ENCODE data around the gene LENG9. TPM values are rescaled to one million over a fixed set of nuclear protein-coding genes. Genes with fewer than 3 reads are reported as not detected.

The LENG9 gene
- total and polyA plus RNA-seq, 4 donors, result 1.8 to 13.8 (median 8.2) TPM

- Histone ChIP-seq H3K27me3 (ENCODE audit: control insufficient read depth in 3 of 3, insufficient read depth in 3 of 3, low read length in 2 of 3) (peaks cover 0 to 2% (median 0%) of the 10 kb centered on the region in 3 donors), H3K9ac (ENCODE audit: insufficient read depth in 1 of 2, low read length in 2 of 2) (no peak overlapping the region), H3K4me1 (ENCODE audit: control insufficient read depth in 5 of 5, insufficient read depth in 5 of 5, low read length in 5 of 5) (peaks cover 0 to 2% (median 0%) of the 10 kb centered on the region in 5 donors), H3K9me3 (ENCODE audit: control insufficient read depth in 4 of 4, insufficient read depth in 3 of 4, low read length in 3 of 4) (no peaks in the 10 kb centered on the region), H3K36me3 (ENCODE audit: control insufficient read depth in 4 of 4, insufficient read depth in 4 of 4, low read length in 4 of 4) (no peaks in the 10 kb centered on the region), H3K27ac (ENCODE audit: low read depth in 1 of 2, low read length in 1 of 2) (no peak overlapping the region), H3K4me3 (no peak overlapping the region)
- 12 to 14% methylated on average over 16 of the region's 16 CpGs for WGBS, 2 donors
- TF ChIP-seq CTCF (IDR thresholded peaks at IDR 0.05; ENCODE audit: control extremely low read depth, extremely low read depth), result peak; percentile 40
- no peak for ATAC-seq (ENCODE audit: insufficient read depth, low FRiP score)
- peak; percentile 59 to 75 (median 63) for DNase-seq
Measured at GRCh38 chr19:54481326-54481930, 17.9 kb upstream of the LENG9 start.

- Histone ChIP-seq H3K27me3 (ENCODE audit: control insufficient read depth in 3 of 3, insufficient read depth in 3 of 3, low read length in 2 of 3) (peaks cover 0 to 2% (median 0%) of the 10 kb centered on the region in 3 donors), H3K27ac (ENCODE audit: low read depth in 1 of 2, low read length in 1 of 2) (no peak overlapping the region), H3K4me1 (ENCODE audit: control insufficient read depth in 5 of 5, insufficient read depth in 5 of 5, low read length in 5 of 5) (peaks cover 0 to 2% (median 0%) of the 10 kb centered on the region in 5 donors), H3K36me3 (ENCODE audit: control insufficient read depth in 4 of 4, insufficient read depth in 4 of 4, low read length in 4 of 4) (no peaks in the 10 kb centered on the region), H3K4me3 (no peak overlapping the region), H3K9ac (ENCODE audit: insufficient read depth in 1 of 2, low read length in 2 of 2) (no peak overlapping the region), H3K9me3 (ENCODE audit: control insufficient read depth in 4 of 4, insufficient read depth in 3 of 4, low read length in 3 of 4) (no peaks in the 10 kb centered on the region)
- 39 to 69% methylated on average over 2 of the region's 2 CpGs for WGBS, 2 donors
- TF ChIP-seq CTCF (IDR thresholded peaks at IDR 0.05; ENCODE audit: control extremely low read depth, extremely low read depth), result no peak
- DNase-seq (no peak), ATAC-seq (ENCODE audit: insufficient read depth, low FRiP score) (no peak)
Measured at GRCh38 chr19:54480051-54480450, 16.5 kb upstream of the LENG9 start.

- Histone ChIP-seq H3K4me1 (ENCODE audit: control insufficient read depth in 5 of 5, insufficient read depth in 5 of 5, low read length in 5 of 5) (peaks cover 0 to 5% (median 0%) of the 10 kb centered on the region in 5 donors), H3K9ac (ENCODE audit: insufficient read depth in 1 of 2, low read length in 2 of 2) (no peak overlapping the region), H3K4me3 (no peak overlapping the region), H3K36me3 (ENCODE audit: control insufficient read depth in 4 of 4, insufficient read depth in 4 of 4, low read length in 4 of 4) (no peaks in the 10 kb centered on the region), H3K27me3 (ENCODE audit: control insufficient read depth in 3 of 3, insufficient read depth in 3 of 3, low read length in 2 of 3) (peaks cover 0 to 2% (median 0%) of the 10 kb centered on the region in 3 donors), H3K27ac (ENCODE audit: low read depth in 1 of 2, low read length in 1 of 2) (no peak overlapping the region), H3K9me3 (ENCODE audit: control insufficient read depth in 4 of 4, insufficient read depth in 3 of 4, low read length in 3 of 4) (no peaks in the 10 kb centered on the region)
- peak; percentile 60 to 78 (median 75) for DNase-seq
- WGBS, 2 donors, result 15 to 16% methylated on average over 10 of the region's 10 CpGs
- ATAC-seq (ENCODE audit: insufficient read depth, low FRiP score), result no peak
- peak; percentile 44 for TF ChIP-seq CTCF (IDR thresholded peaks at IDR 0.05; ENCODE audit: control extremely low read depth, extremely low read depth)
Measured at GRCh38 chr19:54478677-54479266, 15.2 kb upstream of the LENG9 start.
